Urothelium cell line (cell line): ENCODE measurements around the gene FHAD1.
"Not testable (repeated sequence)": the region's sequence is repeated elsewhere in the genome, so short reads cannot be mapped to it uniquely, and the experiment has no call there.

Experiments used
- DNase-seq: peaks from one replicate; pipeline ENCODE4 v3.0.0; 2011; ENCODE audit warnings: low spot score, mixed read lengths
- FAIRE-seq: peaks from 2 replicates; lab custom pipeline; 2011; peaks lifted over from hg19 to GRCh38; lab: Jason Lieb, UNC

Gene FHAD1

GRCh38 chr1:15429701-15430149, 182.7 kb downstream of the FHAD1 start:
- no peak for FAIRE-seq
- no peak for DNase-seq

DNA sequence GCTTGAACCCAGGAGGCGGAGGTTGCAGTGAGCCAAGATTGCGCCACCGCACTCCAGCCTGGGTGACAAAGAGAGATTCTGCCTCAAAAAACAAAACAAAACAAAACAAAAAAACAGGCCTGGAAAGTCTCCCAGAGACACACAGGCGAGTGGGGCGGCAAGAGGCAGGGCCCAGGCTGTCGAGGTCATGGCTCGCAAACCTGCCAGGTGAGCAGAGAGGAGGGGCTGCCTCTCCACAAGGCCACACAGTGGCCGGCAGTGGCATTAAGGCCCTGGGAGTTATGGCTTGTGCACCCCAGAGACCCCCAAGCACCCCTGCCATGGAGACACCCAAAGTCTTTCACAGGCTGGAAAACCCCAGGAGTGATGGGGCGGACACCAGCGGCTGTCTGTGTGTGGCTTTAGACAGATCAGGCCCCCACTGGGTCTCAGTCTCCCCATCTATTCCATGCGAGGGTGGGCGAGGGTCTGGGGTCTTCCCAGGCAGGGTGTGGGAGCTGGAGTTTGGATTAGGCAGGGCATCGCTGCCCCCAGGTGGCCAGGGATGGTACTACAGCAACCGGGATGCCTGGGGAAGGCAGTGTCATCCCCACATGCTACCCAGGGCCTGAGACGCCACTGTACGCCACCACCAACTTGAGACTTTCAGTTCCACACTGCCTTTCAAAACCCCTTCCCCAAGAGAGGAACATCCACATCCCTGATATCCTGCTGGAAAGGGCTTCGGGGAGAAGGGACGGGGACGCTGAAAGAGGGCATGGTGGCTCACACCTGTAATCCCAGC, 184.0 kb downstream of the FHAD1 start:
- FAIRE-seq (no peak), DNase-seq (peak; percentile 76)

- no peak for DNase-seq
- no peak for FAIRE-seq
These were observed 184.5 kb downstream of the FHAD1 start for GRCh38 chr1:15431571-15431948.

DNA sequence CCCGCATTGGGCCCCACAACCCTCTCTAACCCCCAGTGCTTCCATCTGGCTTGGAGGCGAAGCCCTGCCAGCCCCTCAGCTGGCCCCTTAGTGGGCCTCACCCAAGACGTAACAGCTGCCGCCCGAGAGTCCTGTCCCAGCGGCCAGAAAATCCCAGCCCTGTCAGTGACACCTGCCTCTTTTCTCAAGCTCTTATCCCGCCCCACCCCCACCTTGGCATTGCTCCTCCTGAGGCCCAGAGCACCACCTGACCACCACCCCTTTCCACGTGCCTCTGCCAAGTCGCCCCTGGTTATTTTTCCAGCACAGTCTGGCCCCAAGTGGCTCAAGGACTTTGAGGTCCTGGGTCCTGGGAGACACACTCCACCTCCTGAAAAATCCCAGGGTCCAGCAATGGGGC, 185.3 kb downstream of the FHAD1 start:
- no peak for FAIRE-seq
- no peak for DNase-seq

GRCh38 chr1:15433471-15433870, 186.4 kb downstream of the FHAD1 start:
- FAIRE-seq (no peak), DNase-seq (no peak)

DNA sequence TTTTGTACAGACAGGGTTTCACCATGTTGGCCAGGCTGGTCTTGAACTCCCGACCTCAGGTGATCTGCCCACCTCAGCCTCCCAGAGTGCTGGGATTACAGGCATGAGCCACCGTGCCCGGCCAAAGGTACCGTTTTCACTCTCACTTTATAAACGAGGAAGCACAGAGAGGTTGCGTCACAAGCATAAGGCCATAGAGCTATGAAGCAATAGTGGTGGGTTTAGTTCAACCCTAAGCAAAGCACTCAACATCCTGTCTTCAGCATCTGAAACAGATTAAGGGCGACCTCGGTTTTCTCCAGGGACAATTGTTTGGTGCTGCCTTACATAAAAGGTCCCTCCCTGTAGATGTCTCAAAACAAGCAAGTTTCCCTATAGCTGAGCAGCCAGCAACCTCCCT, 187.7 kb downstream of the FHAD1 start:
- not testable (repeated sequence) for DNase-seq

DNA sequence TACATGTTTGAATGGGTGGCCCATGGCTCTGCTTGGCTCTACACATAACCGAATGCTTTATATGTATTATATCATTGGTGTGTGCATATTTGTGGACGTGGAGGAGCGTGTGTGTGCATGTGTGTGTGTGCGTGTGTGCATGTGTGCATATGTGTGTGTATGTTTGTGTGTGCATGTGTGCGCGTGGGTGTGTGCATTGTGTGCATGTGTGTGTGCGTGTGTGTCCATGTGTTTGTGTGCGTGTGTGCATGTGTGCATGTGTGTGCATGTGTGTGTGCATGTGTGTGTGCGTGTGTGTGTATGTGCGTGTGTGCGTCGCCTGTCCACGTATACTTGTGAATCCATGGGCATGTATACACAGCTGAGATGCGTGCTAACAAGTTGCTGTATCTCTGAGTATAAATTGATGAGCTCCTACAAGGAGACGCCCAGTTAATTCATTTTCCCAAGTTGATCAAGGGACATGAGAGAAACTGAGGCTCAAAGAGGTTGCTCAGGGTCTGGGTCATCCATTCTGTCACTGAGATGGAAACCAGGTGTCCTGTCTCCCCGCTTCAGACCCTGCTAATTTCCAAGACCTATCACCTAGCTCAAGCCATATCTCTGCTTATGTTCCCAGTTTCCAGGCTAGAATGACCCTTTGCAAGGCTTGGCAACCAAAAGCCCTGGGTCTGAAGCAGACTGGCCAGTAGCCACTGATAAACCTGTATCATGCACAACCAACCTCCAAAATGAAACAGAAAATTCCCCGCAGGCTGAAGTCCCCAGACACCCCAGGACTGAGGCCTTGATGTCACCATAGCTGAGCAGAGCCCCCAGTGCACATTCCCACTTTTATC, 188.4 kb downstream of the FHAD1 start:
- DNase-seq (no peak), FAIRE-seq (peak; percentile 86)

More for the DNA sequence above, 187.7 kb downstream of the FHAD1 start:
- FAIRE-seq: not testable (repeated sequence)

GRCh38 chr1:15436881-15437442, 189.9 kb downstream of the FHAD1 start:
- FAIRE-seq (no peak), DNase-seq (no peak)

- DNase-seq (no peak), FAIRE-seq (no peak)
These were observed 192.3 kb downstream of the FHAD1 start for GRCh38 chr1:15439325-15439724.

GRCh38 chr1:15440357-15440756, 193.3 kb downstream of the FHAD1 start:
- no peak for FAIRE-seq
- DNase-seq: no peak

DNA sequence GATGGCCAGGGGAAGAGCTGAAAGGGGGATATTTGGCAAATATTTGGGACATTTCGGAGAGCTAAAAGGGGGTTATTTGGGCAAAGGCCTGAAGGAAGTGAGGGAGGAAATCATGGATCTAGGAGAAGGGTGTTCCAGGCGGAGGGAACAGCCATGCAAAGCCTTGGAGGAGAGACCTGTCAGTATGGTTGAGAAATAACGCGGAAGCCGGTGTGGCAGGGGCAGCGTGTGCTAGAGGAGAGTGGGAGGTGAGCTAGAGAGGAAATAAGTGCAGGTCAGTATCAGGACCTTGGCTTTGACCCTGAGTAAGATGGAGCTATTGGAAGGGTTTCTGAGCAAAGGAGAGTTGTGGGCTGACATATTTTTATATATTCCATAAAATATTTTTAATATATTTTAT, 194.2 kb downstream of the FHAD1 start:
- no peak for FAIRE-seq

DNA sequence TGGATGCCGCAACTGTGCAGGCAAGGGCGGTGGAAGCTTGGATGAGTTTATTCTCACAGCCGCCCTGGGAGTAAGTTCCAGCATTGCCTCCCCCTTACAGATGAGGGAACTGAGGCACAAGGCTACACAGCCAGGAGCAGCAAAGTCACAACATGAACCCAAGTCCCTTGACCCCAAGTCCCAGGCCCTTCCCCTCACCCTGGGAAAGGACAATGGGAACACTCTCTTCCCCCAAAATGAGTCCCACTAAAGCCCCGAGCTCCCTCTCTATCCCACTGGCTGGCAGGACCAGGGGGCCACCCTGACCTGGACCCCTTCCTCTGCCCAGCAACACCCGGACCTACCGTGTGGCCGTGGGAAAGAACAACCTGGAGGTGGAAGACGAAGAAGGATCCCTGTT, 195.1 kb downstream of the FHAD1 start:
- FAIRE-seq (no peak), DNase-seq (no peak)

More for the DNA sequence above, 194.2 kb downstream of the FHAD1 start:
- no peak for DNase-seq

DNA sequence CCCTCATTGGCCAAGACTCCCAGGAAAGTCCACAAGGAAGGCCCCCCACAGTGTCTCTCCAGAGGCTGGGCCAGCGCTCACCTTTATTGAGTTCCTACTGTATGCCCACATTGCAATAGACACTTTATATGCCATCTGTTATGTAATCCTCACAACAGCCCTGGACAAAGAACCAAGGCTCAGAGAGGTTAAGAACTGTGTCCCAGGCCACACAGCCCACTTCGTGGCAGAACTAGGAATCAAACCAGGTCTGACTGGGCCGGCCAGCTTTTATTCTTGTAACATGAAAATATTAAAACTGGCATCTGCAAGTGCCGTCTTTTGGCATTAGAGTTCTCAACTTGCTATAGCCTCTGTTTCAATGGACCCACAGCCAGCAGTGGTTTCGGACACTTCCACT, 195.7 kb downstream of the FHAD1 start:
- no peak for FAIRE-seq
- no peak for DNase-seq

DNA sequence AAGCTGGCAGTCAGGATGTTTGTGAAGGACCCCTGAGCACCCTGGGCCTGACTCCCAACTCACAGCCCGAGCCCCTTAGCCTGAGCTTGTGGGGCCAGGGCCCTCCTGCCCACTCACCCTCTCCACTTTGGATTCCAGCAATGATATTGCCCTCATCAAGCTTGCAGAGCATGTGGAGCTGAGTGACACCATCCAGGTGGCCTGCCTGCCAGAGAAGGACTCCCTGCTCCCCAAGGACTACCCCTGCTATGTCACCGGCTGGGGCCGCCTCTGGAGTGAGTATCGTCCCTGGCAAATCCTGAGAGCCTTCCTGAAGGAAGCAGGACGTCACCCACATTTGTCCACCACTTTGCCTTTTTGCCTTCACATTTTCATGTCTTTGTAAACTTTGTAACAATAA, 196.3 kb downstream of the FHAD1 start:
- DNase-seq: no peak
- no peak for FAIRE-seq

DNA sequence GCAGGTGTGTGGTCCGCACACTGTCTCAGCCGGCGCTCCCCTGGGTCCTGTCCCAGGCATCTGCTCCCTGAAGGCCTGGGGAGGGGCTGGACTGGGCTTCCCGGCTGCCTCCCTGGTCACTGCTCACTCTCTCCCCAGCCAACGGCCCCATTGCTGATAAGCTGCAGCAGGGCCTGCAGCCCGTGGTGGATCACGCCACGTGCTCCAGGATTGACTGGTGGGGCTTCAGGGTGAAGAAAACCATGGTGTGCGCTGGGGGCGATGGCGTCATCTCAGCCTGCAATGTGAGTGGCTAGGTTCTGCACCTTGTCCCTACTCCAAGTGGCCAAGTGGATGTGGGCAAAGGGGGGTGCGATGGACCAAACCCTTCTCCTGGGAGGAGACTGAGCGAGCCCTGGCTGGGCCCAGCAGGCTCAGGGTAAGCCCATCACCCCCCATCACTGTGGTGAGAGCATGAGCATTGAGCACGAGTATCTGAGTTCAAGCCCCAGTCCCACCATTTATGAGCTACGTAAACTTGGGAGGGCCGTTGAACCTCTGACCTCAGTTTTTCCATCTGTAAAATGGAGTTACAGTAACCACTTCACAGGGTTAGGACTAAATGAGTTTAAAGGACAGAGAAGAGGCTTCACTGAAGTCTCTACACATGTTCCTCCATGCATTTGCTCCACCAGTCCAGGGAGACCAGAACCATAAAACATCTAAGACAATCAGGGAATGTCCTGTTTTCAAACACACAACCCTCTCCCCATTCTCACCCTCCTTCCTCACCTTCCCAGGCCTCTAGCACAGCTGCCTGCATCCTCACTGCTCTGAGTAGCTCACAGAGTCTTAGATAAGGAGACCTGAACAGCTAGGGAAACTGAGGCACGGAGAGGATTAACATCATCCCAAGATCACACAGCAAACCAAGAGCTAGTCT, 197.7 kb downstream of the FHAD1 start:
- DNase-seq: no peak

GRCh38 chr1:15445390-15446122, 198.5 kb downstream of the FHAD1 start:
- no peak for FAIRE-seq

More for the DNA sequence above, 197.7 kb downstream of the FHAD1 start:
- no peak for FAIRE-seq

DNA sequence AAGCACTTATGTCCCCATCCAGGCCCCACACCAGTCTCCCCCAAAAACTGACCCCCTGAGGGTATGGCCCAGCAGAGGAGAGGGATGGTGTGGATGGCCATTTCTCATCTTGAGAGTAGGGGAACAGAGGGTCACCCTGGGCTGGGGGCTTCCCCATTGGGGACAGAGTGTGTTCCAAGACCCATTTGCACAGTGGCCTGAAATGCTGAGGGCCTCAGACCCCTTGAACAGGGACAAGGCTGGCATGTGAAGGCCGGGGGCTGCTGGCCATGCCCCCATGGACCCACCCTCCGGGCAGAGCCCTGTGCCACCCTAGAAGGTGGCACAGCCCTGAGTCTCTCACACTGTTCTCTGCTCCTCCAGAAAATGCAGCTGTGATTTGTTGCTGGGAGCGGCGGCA, 199.2 kb downstream of the FHAD1 start:
- DNase-seq: no peak
- FAIRE-seq: no peak

More at GRCh38 chr1:15445390-15446122, 198.5 kb downstream of the FHAD1 start:
- no peak for DNase-seq
